ENCODE results near the gene POU2AF1.
"Not testable (repeated sequence)": the region's sequence is repeated elsewhere in the genome, so short reads cannot be mapped to it uniquely, and the experiment has no call there.

POU2AF1 gene

DNA sequence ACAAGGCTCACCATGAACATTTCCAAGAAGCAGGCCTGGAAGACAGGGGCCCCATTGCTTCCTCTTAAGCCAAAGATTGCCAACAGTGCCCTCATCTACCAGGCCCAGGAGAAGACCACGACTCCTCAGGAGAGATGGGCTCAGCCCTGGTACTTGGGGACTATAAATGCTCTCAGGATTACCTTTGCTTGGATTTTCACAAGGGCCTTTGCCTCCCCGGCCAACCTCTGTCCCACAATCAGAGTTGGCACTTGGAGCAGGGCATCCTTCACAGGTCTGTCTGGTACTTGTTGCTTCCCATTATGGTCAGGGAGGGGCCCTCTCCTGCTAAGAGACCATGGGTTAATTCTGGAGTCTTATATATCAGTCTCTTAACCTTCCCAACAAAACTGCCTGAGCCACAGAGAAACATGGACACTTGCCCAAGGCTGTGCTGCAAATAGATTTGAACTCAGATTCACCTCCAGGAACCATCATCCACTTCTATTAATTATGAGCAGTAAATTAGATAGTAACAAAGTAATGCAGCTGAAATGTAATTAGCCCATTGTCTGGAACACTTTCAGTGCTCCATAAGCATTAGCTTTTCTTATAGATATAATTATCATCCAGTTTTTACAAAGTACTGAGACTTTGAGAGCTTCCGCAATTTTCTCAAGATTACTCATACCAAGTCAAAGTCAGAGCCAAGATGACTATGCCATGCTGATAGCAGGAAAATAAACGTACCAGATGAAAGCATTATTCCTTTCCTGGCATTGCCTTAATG lies 47.2 kb downstream of the POU2AF1 start:
- Mint-ChIP-seq H3K4me1 (no peaks in the 10 kb centered on the region), H3K27ac (no peak overlapping the region)
- DNase-seq (ENCODE audit: low spot score in 2 of 2) = no peak

DNA sequence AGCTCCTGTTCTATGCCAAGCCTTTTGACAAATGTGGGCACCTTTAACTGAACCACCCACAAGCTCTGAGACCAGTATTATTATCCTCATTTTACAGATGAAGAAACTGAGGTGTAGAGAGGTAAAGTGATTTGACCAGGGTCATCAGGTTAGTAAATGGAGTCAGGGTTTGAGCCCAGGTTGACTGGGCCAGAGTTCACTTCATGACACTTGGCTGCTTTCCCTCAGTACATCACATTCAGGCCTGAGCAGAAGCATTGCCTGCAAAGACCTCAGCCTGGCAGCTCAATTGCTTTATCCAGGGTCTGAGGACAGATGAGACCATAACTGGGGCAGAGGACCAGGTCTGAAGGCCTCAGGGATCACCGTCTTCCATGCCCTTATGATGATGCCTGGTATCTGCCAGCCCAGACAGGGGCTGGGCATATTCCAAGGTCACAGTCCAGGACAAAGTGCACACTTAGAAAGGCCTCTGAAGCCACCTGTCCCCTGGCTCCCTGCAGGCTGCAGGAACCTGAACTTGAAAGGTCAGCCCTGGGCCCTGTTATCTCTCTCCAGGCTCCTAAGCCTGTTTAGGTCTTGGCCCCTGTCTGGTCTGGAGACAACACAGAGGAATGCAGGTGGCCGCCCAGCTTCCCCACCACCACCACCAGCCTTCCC lies 48.7 kb downstream of the POU2AF1 start:
- H3K9me3 Mint-ChIP-seq = no peaks in the 10 kb centered on the region
- no peak overlapping the region for H3K4me3 Mint-ChIP-seq
- H3K27ac Mint-ChIP-seq = no peak overlapping the region
- peak; percentile 23 for ATAC-seq
- no peak for DNase-seq (ENCODE audit: low spot score in 2 of 2)
- no peaks in the 10 kb centered on the region for H3K4me1 Mint-ChIP-seq
- no peaks in the 10 kb centered on the region for H3K36me3 Mint-ChIP-seq

More for the DNA sequence above, 47.2 kb downstream of the POU2AF1 start:
- no peaks in the 10 kb centered on the region for H3K36me3 Mint-ChIP-seq
- no peaks in the 10 kb centered on the region for H3K9me3 Mint-ChIP-seq
- ATAC-seq = no peak
- H3K4me3 Mint-ChIP-seq = no peak overlapping the region

DNA sequence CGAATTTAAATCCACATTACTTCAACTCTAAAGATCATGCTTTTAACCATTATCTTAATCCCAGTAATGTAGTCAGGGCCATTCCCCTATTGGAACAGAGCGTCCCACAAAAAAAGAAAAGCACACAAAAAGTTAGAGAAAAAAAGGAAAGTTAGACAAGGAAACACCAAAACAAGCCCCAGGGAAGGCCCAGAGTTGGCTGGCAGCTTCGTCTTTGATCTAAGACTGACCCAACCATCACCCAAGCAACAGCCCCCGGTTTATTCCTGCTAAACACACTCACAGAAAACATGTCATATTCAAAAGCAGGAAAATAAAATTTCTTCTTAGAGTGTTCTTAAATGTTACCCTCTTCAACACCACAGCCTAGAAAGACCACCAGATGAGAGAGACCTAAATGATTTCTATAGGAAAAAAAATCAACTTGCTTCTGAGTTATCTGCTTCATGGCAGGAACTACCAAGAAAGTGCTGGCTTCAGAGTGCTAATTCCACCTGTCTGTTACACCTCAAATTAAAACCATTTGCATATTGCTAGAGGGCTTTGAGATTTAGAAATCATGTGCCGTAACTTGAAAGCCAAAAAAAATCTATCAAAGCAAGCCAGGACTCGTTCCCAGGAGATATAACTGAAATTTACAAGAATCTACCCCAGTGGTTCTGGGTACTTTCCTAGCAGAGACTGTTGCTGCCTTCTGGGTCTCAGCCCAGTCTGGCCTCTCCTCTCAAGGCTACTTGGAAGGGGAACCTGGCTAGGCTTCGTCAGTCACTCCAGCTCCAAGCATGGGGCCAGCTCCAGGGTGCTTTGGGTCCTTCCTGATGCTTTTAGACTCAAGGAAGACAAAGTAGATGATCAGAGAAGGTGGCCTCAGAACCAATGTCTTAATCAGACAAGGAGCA lies 49.5 kb downstream of the POU2AF1 start:
- no peaks in the 10 kb centered on the region for H3K36me3 Mint-ChIP-seq
- no peaks in the 10 kb centered on the region for H3K9me3 Mint-ChIP-seq
- H3K4me3 Mint-ChIP-seq = no peak overlapping the region
- ATAC-seq (no peak), DNase-seq (ENCODE audit: low spot score in 2 of 2) (no peak)
- no peaks in the 10 kb centered on the region for H3K4me1 Mint-ChIP-seq
- H3K27ac Mint-ChIP-seq = no peak overlapping the region

GRCh38 chr11:111327908-111328624 lies 51.0 kb downstream of the POU2AF1 start:
- no peak for DNase-seq (ENCODE audit: low spot score in 2 of 2)
- H3K36me3 Mint-ChIP-seq = no peaks in the 10 kb centered on the region
- H3K4me1 Mint-ChIP-seq = no peaks in the 10 kb centered on the region
- H3K9me3 Mint-ChIP-seq = no peaks in the 10 kb centered on the region
- no peak overlapping the region for H3K4me3 Mint-ChIP-seq
- no peak overlapping the region for H3K27ac Mint-ChIP-seq
- ATAC-seq = no peak

- H3K9me3 Mint-ChIP-seq = no peaks in the 10 kb centered on the region
These were observed 52.3 kb downstream of the POU2AF1 start for GRCh38 chr11:111326824-111327223.

DNA sequence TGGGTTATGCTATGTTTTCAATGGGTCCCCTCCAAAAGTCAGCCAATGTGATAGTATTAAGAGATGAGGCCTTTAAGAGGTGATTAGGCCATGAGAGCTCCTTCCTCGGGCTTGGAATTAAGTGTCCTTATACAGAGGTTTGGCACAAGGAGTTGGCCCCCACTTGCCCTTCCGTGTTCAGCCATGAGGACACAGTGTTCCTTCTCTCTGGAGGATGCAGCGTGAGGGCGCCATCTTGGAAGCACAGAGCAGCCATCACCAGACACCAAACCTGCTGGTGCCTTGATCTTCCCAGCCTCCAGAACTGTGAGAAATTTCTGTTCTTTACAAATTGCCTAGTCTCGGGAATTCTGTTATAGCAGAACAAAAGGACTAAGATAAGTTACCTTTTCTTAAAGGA lies 53.8 kb downstream of the POU2AF1 start:
- Mint-ChIP-seq H3K4me3 (no peak overlapping the region), H3K4me1 (no peaks in the 10 kb centered on the region), H3K27ac (no peak overlapping the region), H3K36me3 (no peaks in the 10 kb centered on the region), H3K9me3 (no peaks in the 10 kb centered on the region)
- DNase-seq (ENCODE audit: low spot score in 2 of 2) (no peak), ATAC-seq (no peak)

More at GRCh38 chr11:111326824-111327223, 52.3 kb downstream of the POU2AF1 start:
- no peak overlapping the region for H3K4me3 Mint-ChIP-seq
- DNase-seq (ENCODE audit: low spot score in 2 of 2) (no peak), ATAC-seq (no peak)
- H3K4me1 Mint-ChIP-seq = no peaks in the 10 kb centered on the region
- no peak overlapping the region for H3K27ac Mint-ChIP-seq
- H3K36me3 Mint-ChIP-seq = no peaks in the 10 kb centered on the region

DNA sequence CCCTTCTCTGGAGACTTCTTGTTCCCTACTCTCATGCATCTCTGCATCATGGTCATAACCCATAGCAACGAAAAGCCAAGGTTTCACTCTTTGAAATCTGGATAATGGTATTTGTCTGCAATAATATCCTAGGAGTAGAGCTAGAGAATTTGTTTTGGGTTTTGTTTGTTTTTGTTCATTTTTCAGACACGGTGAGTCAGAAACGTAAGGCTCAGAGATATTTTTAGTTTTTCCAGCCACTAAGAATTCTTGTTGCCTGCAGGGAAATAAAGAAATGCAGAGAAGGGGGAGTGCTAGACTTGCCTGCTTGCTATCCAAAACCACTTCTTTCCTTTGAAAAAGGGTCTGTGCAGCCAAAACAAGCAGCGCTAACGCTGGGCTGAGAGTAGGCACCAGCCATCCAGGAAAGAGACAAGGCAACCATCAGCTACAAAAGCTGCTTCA lies 54.8 kb downstream of the POU2AF1 start:
- ATAC-seq = no peak
- Mint-ChIP-seq H3K36me3 (no peaks in the 10 kb centered on the region), H3K4me3 (no peak overlapping the region), H3K27ac (no peak overlapping the region), H3K4me1 (no peaks in the 10 kb centered on the region), H3K9me3 (no peaks in the 10 kb centered on the region)
- DNase-seq (ENCODE audit: low spot score in 2 of 2) = no peak

GRCh38 chr11:111322534-111322933 lies 56.5 kb downstream of the POU2AF1 start:
- no peaks in the 10 kb centered on the region for H3K9me3 Mint-ChIP-seq
- H3K4me1 Mint-ChIP-seq = no peaks in the 10 kb centered on the region
- H3K27ac Mint-ChIP-seq = no peak overlapping the region
- ATAC-seq (no peak), DNase-seq (ENCODE audit: low spot score in 2 of 2) (no peak)
- no peak overlapping the region for H3K4me3 Mint-ChIP-seq
- H3K36me3 Mint-ChIP-seq = no peaks in the 10 kb centered on the region

DNA sequence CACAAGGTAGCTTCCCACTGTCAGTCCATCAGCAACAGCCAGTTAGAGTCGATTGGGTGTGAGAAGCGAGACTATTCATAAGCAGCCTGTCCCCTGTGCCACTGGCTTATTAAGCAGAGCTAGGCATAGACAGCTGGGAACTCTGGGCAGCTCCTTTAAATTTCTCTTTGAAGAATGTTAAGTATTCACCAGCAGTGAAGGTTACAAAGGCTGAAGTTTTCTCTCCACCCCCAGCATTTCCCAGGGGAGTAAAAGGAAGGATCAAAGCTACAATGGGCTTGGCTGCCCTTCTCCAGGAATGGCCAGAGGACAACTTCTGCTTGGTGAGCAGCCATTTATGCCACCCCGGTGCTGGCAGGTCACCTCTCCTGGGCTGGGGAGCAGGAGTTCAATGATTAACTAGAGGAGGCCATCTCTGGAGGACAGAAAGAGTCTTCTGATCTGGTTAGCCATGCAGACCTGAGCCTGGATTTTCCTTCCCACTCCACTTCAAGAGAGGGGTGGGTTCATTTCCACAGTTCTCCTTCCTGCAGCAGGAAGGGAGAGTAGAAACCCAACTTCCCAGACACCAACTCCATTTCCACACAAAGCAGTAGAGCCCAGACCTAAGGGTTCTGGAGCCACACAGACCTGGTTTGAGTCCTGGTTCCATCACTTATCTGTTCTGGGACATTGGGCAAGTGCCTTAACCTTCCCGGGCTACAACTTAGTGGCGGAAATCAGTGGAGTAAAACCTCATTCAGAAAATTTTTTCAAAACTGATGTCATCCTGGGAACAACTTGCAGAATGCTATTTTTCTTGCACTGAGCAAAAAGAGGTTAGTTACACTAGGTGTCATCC lies 58.1 kb downstream of the POU2AF1 start:
- no peak for DNase-seq (ENCODE audit: low spot score in 2 of 2)
- no peak overlapping the region for H3K4me3 Mint-ChIP-seq
- H3K27ac Mint-ChIP-seq = no peak overlapping the region
- no peaks in the 10 kb centered on the region for H3K36me3 Mint-ChIP-seq
- no peaks in the 10 kb centered on the region for H3K9me3 Mint-ChIP-seq
- ATAC-seq = no peak
- no peaks in the 10 kb centered on the region for H3K4me1 Mint-ChIP-seq

DNA sequence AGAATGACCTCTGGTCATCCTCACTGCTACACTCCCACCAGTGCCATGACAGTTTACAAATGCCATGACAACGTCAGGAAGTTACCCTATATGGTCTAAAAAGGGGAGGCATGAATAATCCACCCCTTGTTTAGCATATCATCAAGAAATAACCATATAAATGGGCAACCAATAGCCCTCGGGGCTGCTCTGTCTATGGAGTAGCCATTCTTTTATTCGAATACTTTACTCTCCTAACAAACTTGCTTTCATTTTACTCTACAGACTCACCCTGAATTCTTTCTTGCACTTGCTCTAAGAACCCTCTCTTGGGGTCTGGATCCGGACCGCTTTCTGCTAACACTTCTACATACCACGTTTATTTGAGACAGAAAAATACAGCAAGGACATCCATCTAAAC lies 58.9 kb downstream of the POU2AF1 start:
- H3K4me3 Mint-ChIP-seq; H3K27ac Mint-ChIP-seq; H3K9me3 Mint-ChIP-seq; ATAC-seq; H3K4me1 Mint-ChIP-seq; H3K36me3 Mint-ChIP-seq; DNase-seq (ENCODE audit: low spot score in 2 of 2): not testable (repeated sequence)

DNA sequence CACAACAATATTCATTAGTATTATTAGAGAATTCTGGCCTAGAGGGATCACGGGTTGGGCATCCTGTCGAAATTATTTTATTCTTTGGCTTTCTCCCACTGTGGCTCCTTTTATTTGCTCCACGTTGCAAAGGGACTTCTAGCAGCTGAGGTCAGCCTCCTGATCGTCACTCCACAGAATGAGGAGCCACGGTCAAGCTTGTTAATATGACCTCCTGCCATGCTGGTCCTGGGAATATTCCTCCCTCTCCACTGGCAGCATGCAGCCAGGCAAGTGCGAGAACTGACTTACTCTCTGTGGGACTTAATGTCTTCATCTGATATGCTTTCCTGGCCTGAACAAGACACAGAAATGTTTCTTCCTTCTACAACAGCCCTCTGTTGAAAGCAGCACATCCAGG lies 59.8 kb downstream of the POU2AF1 start:
- Mint-ChIP-seq H3K9me3 (no peaks in the 10 kb centered on the region), H3K4me3 (no peak overlapping the region), H3K27ac (no peak overlapping the region), H3K4me1 (no peaks in the 10 kb centered on the region), H3K36me3 (no peaks in the 10 kb centered on the region)
- no peak for DNase-seq (ENCODE audit: low spot score in 2 of 2)
- ATAC-seq = no peak

GRCh38 chr11:111312076-111312475 lies 67.0 kb downstream of the POU2AF1 start:
- Mint-ChIP-seq H3K4me3 (no peak overlapping the region), H3K9me3 (no peaks in the 10 kb centered on the region), H3K36me3 (no peaks in the 10 kb centered on the region), H3K27ac (no peak overlapping the region), H3K4me1 (no peaks in the 10 kb centered on the region)
- no peak for ATAC-seq
- DNase-seq (ENCODE audit: low spot score in 2 of 2) = no peak

DNA sequence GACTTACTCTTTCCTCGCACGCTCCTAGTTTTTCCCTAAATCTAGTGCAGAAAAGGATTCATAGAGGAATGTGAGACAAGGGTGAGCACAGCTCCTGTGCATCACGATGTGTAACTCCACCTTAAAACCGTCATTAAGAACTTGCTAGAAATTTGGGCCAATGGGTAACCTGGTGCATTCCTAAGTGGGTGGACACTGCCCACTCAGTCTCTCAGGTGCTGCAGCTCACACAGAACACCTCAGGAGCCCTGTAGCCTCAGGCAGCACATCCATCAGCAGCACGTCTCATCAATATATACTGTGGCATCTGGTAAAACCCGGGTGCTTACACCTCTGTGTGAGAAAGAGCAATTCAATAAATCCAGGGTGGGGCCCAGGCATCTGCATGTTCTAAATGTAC lies 68.4 kb downstream of the POU2AF1 start:
- no peak for ATAC-seq
- no peak for DNase-seq (ENCODE audit: low spot score in 2 of 2)
- Mint-ChIP-seq H3K4me3 (no peak overlapping the region), H3K27ac (no peak overlapping the region), H3K36me3 (no peaks in the 10 kb centered on the region), H3K4me1 (no peaks in the 10 kb centered on the region), H3K9me3 (no peaks in the 10 kb centered on the region)

DNA sequence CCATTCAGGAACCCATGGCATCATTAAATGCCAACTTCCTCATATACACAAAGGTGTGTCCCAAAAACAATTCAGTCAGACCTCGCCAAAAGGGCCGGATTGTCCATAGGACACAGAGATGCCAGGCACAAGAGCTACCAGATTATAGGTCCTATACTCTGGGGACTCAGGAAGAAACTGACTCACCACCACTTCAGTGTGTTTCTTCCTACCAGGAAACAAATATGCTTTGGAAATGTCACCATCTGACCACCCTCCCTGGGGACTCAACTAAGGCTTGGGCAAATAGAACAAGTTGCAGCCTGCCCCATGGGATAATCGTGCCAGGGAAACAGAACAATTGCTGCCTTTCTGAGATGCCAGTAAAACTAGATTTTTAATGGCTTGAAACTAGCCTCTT lies 69.0 kb downstream of the POU2AF1 start:
- no peaks in the 10 kb centered on the region for H3K4me1 Mint-ChIP-seq
- H3K9me3 Mint-ChIP-seq = no peaks in the 10 kb centered on the region
- DNase-seq (ENCODE audit: low spot score in 2 of 2) (no peak), ATAC-seq (no peak)
- no peak overlapping the region for H3K27ac Mint-ChIP-seq
- no peak overlapping the region for H3K4me3 Mint-ChIP-seq
- no peaks in the 10 kb centered on the region for H3K36me3 Mint-ChIP-seq
